ENCODE data around the gene PHACTR1. TPM values are rescaled to one million over a fixed set of nuclear protein-coding genes. Genes with fewer than 3 reads are reported as not detected.

Gene PHACTR1
- polyA plus RNA-seq, 1 of the 3 experiments (the other 2 are of a cell fraction): 0.12 TPM

DNA sequence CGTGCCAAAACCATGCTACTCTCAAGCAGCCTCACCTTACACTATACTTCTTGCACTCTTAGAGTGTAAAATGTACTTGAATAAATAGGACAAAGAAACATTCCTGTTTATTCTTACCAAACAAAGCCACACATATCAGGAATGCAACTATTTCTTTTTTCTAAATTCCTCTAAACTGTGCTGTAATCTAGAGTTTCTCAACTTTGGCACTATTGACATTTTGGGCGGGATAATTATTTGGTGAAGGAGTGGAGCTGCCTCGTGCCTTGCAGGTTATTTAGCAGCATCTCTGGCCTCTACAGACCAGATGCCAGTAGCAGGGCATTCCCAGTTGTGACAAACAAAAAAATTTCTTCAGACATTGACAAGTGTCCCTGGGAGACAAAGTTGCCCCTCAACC, 86.9 kb downstream of the PHACTR1 start:
- no peak for TF ChIP-seq GABPA (IDR thresholded peaks at IDR 0.05; ENCODE audit: low read depth)
- TF ChIP-seq, protein P1, sequence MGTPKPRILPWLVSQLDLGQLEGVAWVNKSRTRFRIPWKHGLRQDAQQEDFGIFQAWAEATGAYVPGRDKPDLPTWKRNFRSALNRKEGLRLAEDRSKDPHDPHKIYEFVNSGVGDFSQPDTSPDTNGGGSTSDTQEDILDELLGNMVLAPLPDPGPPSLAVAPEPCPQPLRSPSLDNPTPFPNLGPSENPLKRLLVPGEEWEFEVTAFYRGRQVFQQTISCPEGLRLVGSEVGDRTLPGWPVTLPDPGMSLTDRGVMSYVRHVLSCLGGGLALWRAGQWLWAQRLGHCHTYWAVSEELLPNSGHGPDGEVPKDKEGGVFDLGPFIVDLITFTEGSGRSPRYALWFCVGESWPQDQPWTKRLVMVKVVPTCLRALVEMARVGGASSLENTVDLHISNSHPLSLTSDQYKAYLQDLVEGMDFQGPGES (IDR thresholded peaks at IDR 0.05; ENCODE audit: low read depth, low read length): no peak
- TF ChIP-seq GATA2 (CRISPR knock-in tag; IDR thresholded peaks at IDR 0.05): no peak
- no peak for TF ChIP-seq ELF1 (IDR thresholded peaks at IDR 0.05)
- no peak for TF ChIP-seq MEF2A (IDR thresholded peaks at IDR 0.05; ENCODE audit: borderline replicate concordance, low read depth)
- TF ChIP-seq, protein P2, sequence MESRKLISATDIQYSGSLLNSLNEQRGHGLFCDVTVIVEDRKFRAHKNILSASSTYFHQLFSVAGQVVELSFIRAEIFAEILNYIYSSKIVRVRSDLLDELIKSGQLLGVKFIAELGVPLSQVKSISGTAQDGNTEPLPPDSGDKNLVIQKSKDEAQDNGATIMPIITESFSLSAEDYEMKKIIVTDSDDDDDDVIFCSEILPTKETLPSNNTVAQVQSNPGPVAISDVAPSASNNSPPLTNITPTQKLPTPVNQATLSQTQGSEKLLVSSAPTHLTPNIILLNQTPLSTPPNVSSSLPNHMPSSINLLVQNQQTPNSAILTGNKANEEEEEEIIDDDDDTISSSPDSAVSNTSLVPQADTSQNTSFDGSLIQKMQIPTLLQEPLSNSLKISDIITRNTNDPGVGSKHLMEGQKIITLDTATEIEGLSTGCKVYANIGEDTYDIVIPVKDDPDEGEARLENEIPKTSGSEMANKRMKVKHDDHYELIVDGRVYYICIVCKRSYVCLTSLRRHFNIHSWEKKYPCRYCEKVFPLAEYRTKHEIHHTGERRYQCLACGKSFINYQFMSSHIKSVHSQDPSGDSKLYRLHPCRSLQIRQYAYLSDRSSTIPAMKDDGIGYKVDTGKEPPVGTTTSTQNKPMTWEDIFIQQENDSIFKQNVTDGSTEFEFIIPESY (IDR thresholded peaks at IDR 0.05; ENCODE audit: borderline replicate concordance, low read depth): no peak
- TF ChIP-seq EP300 (IDR thresholded peaks at IDR 0.05; ENCODE audit: borderline replicate concordance in 1 of 2, low read depth in 1 of 2, low read length in 1 of 2): no peak
- TF ChIP-seq, protein P3, sequence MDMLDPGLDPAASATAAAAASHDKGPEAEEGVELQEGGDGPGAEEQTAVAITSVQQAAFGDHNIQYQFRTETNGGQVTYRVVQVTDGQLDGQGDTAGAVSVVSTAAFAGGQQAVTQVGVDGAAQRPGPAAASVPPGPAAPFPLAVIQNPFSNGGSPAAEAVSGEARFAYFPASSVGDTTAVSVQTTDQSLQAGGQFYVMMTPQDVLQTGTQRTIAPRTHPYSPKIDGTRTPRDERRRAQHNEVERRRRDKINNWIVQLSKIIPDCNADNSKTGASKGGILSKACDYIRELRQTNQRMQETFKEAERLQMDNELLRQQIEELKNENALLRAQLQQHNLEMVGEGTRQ (IDR thresholded peaks at IDR 0.05; ENCODE audit: borderline replicate concordance, low read depth, low read length): no peak
- TF ChIP-seq RFX5 (IDR thresholded peaks at IDR 0.05; ENCODE audit: low read length): no peak
- no peak for TF ChIP-seq NRF1 (IDR thresholded peaks at IDR 0.05; ENCODE audit: low read depth, low read length)
- no peak for TF ChIP-seq RAD21 (IDR thresholded peaks at IDR 0.05; ENCODE audit: low read length)
- TF ChIP-seq, protein P4, sequence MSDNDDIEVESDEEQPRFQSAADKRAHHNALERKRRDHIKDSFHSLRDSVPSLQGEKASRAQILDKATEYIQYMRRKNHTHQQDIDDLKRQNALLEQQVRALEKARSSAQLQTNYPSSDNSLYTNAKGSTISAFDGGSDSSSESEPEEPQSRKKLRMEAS (IDR thresholded peaks at IDR 0.05; ENCODE audit: low read depth): no peak
- TF ChIP-seq RXRA (IDR thresholded peaks at IDR 0.05; ENCODE audit: borderline replicate concordance, low read depth): no peak
- TF ChIP-seq, protein P5, sequence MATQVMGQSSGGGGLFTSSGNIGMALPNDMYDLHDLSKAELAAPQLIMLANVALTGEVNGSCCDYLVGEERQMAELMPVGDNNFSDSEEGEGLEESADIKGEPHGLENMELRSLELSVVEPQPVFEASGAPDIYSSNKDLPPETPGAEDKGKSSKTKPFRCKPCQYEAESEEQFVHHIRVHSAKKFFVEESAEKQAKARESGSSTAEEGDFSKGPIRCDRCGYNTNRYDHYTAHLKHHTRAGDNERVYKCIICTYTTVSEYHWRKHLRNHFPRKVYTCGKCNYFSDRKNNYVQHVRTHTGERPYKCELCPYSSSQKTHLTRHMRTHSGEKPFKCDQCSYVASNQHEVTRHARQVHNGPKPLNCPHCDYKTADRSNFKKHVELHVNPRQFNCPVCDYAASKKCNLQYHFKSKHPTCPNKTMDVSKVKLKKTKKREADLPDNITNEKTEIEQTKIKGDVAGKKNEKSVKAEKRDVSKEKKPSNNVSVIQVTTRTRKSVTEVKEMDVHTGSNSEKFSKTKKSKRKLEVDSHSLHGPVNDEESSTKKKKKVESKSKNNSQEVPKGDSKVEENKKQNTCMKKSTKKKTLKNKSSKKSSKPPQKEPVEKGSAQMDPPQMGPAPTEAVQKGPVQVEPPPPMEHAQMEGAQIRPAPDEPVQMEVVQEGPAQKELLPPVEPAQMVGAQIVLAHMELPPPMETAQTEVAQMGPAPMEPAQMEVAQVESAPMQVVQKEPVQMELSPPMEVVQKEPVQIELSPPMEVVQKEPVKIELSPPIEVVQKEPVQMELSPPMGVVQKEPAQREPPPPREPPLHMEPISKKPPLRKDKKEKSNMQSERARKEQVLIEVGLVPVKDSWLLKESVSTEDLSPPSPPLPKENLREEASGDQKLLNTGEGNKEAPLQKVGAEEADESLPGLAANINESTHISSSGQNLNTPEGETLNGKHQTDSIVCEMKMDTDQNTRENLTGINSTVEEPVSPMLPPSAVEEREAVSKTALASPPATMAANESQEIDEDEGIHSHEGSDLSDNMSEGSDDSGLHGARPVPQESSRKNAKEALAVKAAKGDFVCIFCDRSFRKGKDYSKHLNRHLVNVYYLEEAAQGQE (IDR thresholded peaks at IDR 0.05; ENCODE audit: low read depth, low read length): no peak
- TF ChIP-seq FOXM1 (IDR thresholded peaks at IDR 0.05; ENCODE audit: low read depth): no peak
- TF ChIP-seq, protein P6, sequence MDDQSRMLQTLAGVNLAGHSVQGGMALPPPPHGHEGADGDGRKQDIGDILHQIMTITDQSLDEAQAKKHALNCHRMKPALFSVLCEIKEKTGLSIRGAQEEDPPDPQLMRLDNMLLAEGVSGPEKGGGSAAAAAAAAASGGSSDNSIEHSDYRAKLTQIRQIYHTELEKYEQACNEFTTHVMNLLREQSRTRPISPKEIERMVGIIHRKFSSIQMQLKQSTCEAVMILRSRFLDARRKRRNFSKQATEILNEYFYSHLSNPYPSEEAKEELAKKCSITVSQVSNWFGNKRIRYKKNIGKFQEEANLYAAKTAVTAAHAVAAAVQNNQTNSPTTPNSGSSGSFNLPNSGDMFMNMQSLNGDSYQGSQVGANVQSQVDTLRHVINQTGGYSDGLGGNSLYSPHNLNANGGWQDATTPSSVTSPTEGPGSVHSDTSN (IDR thresholded peaks at IDR 0.05): no peak
- TF ChIP-seq, protein P7, sequence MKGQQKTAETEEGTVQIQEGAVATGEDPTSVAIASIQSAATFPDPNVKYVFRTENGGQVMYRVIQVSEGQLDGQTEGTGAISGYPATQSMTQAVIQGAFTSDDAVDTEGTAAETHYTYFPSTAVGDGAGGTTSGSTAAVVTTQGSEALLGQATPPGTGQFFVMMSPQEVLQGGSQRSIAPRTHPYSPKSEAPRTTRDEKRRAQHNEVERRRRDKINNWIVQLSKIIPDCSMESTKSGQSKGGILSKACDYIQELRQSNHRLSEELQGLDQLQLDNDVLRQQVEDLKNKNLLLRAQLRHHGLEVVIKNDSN (IDR thresholded peaks at IDR 0.05; ENCODE audit: borderline replicate concordance, low read depth): no peak
- no peak for TF ChIP-seq TAF1 (IDR thresholded peaks at IDR 0.05; ENCODE audit: borderline replicate concordance, low read depth, low read length)
- Histone ChIP-seq H3K79me2 (ENCODE audit: insufficient read depth) (no peaks in the 10 kb centered on the region), H3K27ac (ENCODE audit: low read depth in 2 of 2, low read length in 1 of 2) (no peak overlapping the region), H3K4me1 (ENCODE audit: control insufficient read depth in 1 of 2, insufficient read depth in 2 of 2, low read depth in 1 of 2, low read length in 1 of 2) (no peaks in the 10 kb centered on the region), H3K4me3 (ENCODE audit: low read depth in 2 of 2, low read length in 1 of 2) (no peak overlapping the region), H3K27me3 (ENCODE audit: insufficient read depth) (no peaks in the 10 kb centered on the region), H3F3A (replicated peaks; ENCODE audit: insufficient read depth) (no peaks in the 10 kb centered on the region), H3K9me2 (no peaks in the 10 kb centered on the region), H4K20me1 (ENCODE audit: insufficient read depth) (no peaks in the 10 kb centered on the region), H3K9me3 (no peaks in the 10 kb centered on the region), H2AFZ (ENCODE audit: low read depth) (no peak overlapping the region), H3K36me3 (replicated peaks in 1 of 2; ENCODE audit: control insufficient read depth in 1 of 2, insufficient read depth in 2 of 2, low read length in 1 of 2) (no peaks in the 10 kb centered on the region), H3K9ac (no peak overlapping the region), H3K4me2 (no peak overlapping the region)
- POLR2A ChIA-PET: no interaction called here
- CTCF ChIA-PET: no interaction called here
- 18% methylated on average over 3 of the region's 3 CpGs for WGBS (ENCODE audit: low lambda C conversion rate)
- no peak for DNase-seq

Data from SK-N-SH (cell line).